Motor neuron (in vitro differentiated cells): ENCODE measurements around the gene MAP2K7. TPM values are rescaled to one million over a fixed set of nuclear protein-coding genes. Genes with fewer than 3 reads are reported as not detected.

Source experiments
- ATAC-seq, 8 experiments: fragments of 200-7000 bp; cut with Tn5 transposase; replicated peaks in 6 of 8; 2 replicates each; pipeline ENCODE4 v1.8.0; 2021; ENCODE audit warnings: mild to moderate bottlenecking in 8 of 8, moderate library complexity in 8 of 8
- H3K27ac ChIP-seq, 2 donors: fragments of 250-450 bp; sonication (Bioruptor Pico); 2 replicates each; pipeline ENCODE4 v1.9.0; 2021; ENCODE audit warnings: antibody characterized with exemption in 2 of 2, mild to moderate bottlenecking in 2 of 2, moderate library complexity in 1 of 2
- H3K4me1 ChIP-seq, 2 donors: fragments of 250-450 bp; sonication (Bioruptor Pico); replicated peaks in 1 of 2; 2 replicates each; pipeline ENCODE4 v1.6.1; 2021; ENCODE audit warnings: antibody characterized with exemption in 2 of 2, mild to moderate bottlenecking in 2 of 2, moderate library complexity in 1 of 2
- H3K4me3 ChIP-seq, 5 donors: fragments of 250-450 bp; sonication (Bioruptor Pico); 2 replicates each; pipeline ENCODE4 v1.9.0; 2021; ENCODE audit warnings: antibody characterized with exemption in 5 of 5, mild to moderate bottlenecking in 5 of 5, moderate library complexity in 4 of 5
- WGBS, 10 experiments: fragments of 450-650 bp; shearing (Covaris generic); methylation state at CpG; one replicate each; pipeline ENCODE4 v1.0.0; 2022; 5-methylcytosine and 5-hydroxymethylcytosine counted together
- in situ Hi-C, 9 experiments: fragments of 400-800 bp; cut with MboI; loops; one replicate each; pipeline ENCODE4 v1.15.0; 2021; ENCODE audit warnings: low sequenced_read_pairs in 9 of 9, low pct_unique_long_range_greater_than_20kb in 2 of 9; ENCODE audit not compliant: unreplicated experiment in 9 of 9
- total RNA-seq, 8 experiments: library from RNA; unstranded; fragments of 300-600 nt; gene quantifications; 2 replicates each; pipeline versions ENCODE4 v1.2.3 to v1.2.4, GENCODE V29; 2022

Gene MAP2K7
- total RNA-seq, 8 experiments from 2014 or later = 10.3 to 28.2 (median 16.9) TPM

GRCh38 chr19:7869910-7870511 lies 33.7 kb upstream of the MAP2K7 start:
- Histone ChIP-seq H3K27ac (peak overlapping the region; percentile 62 to 73), H3K4me1 (peaks cover 25 to 30% of the 10 kb centered on the region in 2 donors), H3K4me3 (peak overlapping the region; percentile 18 to 41 (median 28))
- peak in 5 of 8 experiments; percentile 30 to 37 (median 33) for ATAC-seq
- in situ Hi-C loops = no loop called here
- no CpG with 5 or more reads among the region's 30 CpGs for WGBS, 10 experiments

- Histone ChIP-seq H3K4me3 (peak overlapping the region in 3 of 5 donors; percentile 7 to 70 (median 46)), H3K4me1 (peaks cover 27 to 30% of the 10 kb centered on the region in 2 donors), H3K27ac (peak overlapping the region; percentile 78 to 92)
- peak in 5 of 8 experiments; percentile 4 to 31 (median 23) for ATAC-seq
- no CpG with 5 or more reads among the region's 11 CpGs for WGBS, 10 experiments
- in situ Hi-C loops = no loop called here
Measured at GRCh38 chr19:7870571-7871436, 32.9 kb upstream of the MAP2K7 start.

- in situ Hi-C loops = no loop called here
- Histone ChIP-seq H3K4me1 (peaks cover 27 to 30% of the 10 kb centered on the region in 2 donors), H3K27ac (peak overlapping the region; percentile 78 to 92), H3K4me3 (peak overlapping the region; percentile 15 to 70 (median 27))
- peak; percentile 18 to 57 (median 38) for ATAC-seq
- 0 to 40% (median 2%) methylated on average over 1 to 5 of the region's 33 CpGs; no CpG with 5 or more reads in 6 of the 10 experiments for WGBS, 10 experiments
Measured at GRCh38 chr19:7871437-7872305, 32.0 kb upstream of the MAP2K7 start.

GRCh38 chr19:7872306-7873204 lies 31.1 kb upstream of the MAP2K7 start:
- ATAC-seq = no peak
- in situ Hi-C loops = no loop called here
- Histone ChIP-seq H3K4me3 (peak overlapping the region; percentile 46 to 85 (median 79)), H3K27ac (peak overlapping the region; percentile 78 to 92), H3K4me1 (peaks cover 27 to 30% of the 10 kb centered on the region in 2 donors)
- 40 to 100% (median 67%) methylated on average over 1 to 16 of the region's 47 CpGs; no CpG with 5 or more reads in 4 of the 10 experiments for WGBS, 10 experiments

GRCh38 chr19:7873304-7874075 lies 30.2 kb upstream of the MAP2K7 start:
- ATAC-seq = no peak
- in situ Hi-C loops = no loop called here
- no CpG with 5 or more reads among the region's 53 CpGs for WGBS, 10 experiments
- Histone ChIP-seq H3K4me3 (peak overlapping the region; percentile 46 to 85 (median 79)), H3K4me1 (peaks cover 24 to 27% of the 10 kb centered on the region in 2 donors), H3K27ac (peak overlapping the region; percentile 46 to 85)

- in situ Hi-C loops = no loop called here
- Histone ChIP-seq H3K4me1 (peaks cover 23% of the 10 kb centered on the region in 2 donors), H3K27ac (peak within 1 kb of the TSS; percentile 46 to 85), H3K4me3 (peak within 1 kb of the TSS; percentile 46 to 85 (median 79))
- WGBS, 10 experiments = 7% methylated on average over 6 of the region's 88 CpGs; no CpG with 5 or more reads in 9 of the 10 experiments
- peak in 6 of 8 experiments; percentile 14 to 44 (median 24) for ATAC-seq
Measured at GRCh38 chr19:7874076-7874896, 29.4 kb upstream of the MAP2K7 start, which contains the start of gene PRR36. Gene PRR36 (minus strand): TSS chr19:7874390. CDS start chr19:7873689, 701 bp downstream.

- in situ Hi-C loops = no loop called here
- Histone ChIP-seq H3K4me3 (peak overlapping the region; percentile 46 to 85 (median 79)), H3K27ac (peak overlapping the region; percentile 46 to 85), H3K4me1 (peaks cover 23% of the 10 kb centered on the region in 2 donors)
- 20 to 61% (median 38%) methylated on average over 1 to 4 of the region's 12 CpGs; no CpG with 5 or more reads in 6 of the 10 experiments for WGBS, 10 experiments
- no peak for ATAC-seq
Measured at GRCh38 chr19:7874897-7875273, 28.8 kb upstream of the MAP2K7 start.

GRCh38 chr19:7877249-7877836 lies 26.3 kb upstream of the MAP2K7 start:
- in situ Hi-C loops = no loop called here
- ATAC-seq = no peak
- Histone ChIP-seq H3K4me3 (no peak overlapping the region), H3K27ac (no peak overlapping the region), H3K4me1 (peaks cover 13 to 14% of the 10 kb centered on the region in 2 donors)
- WGBS, 10 experiments = 33 to 100% (median 80%) methylated on average over 1 to 6 of the region's 6 CpGs; no CpG with 5 or more reads in 2 of the 10 experiments

GRCh38 chr19:7879111-7879807 lies 24.4 kb upstream of the MAP2K7 start:
- no peak for ATAC-seq
- Histone ChIP-seq H3K27ac (no peak overlapping the region), H3K4me1 (peaks cover 4 to 6% of the 10 kb centered on the region in 2 donors), H3K4me3 (no peak overlapping the region)
- in situ Hi-C loops = no loop called here
- 45 to 87% (median 85%) methylated on average over 2 to 4 of the region's 18 CpGs; no CpG with 5 or more reads in 7 of the 10 experiments for WGBS, 10 experiments

GRCh38 chr19:7879836-7880235 lies 23.8 kb upstream of the MAP2K7 start:
- H3K27ac ChIP-seq = no peak overlapping the region
- in situ Hi-C loops = no loop called here
- ATAC-seq = peak in 1 of 8 experiments; percentile 97
- WGBS, 10 experiments = 20 to 100% (median 82%) methylated on average over 1 to 11 of the region's 19 CpGs; no CpG with 5 or more reads in 2 of the 10 experiments
- H3K4me1 ChIP-seq = peaks cover 2 to 4% of the 10 kb centered on the region in 2 donors
- H3K4me3 ChIP-seq = no peak overlapping the region
